ENCODE measurements around the gene TCF19. TPM values are rescaled to one million over a fixed set of nuclear protein-coding genes. Genes with fewer than 3 reads are reported as not detected.

TCF19 gene
- polyA plus RNA-seq, 2 of the 4 experiments (the other 2 are of a cell fraction): 7.4 to 11.2 TPM

DNA sequence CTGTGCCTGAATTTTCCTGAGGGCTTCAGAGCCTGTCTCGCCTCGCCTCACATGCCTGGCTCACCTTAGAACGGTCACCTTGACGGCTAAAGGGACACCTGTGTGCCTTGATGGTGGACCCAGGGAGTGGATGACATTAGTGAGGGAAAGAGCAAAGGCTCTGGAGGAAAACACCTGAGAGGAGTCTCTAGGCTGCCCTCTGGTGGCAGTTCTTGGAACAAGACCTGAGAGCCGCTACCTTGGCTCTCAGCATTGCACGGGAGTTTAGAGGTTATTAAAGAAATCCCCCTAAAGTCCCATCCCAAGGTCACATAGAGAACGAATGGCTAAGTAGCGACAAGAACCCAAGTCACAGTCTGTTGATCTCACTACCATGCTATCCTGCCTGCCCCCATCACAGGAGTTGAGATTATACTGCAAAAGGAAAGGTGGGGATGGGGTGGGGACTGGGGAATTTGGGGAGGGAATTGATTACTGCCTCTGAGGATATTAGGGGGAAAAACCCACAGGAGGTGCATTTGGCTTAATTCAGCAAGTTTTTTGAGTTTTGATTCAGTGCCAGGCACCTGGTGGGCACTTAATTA lies 30.2 kb upstream of the TCF19 start:
- TF ChIP-seq RAD21 (conservative IDR thresholded peaks at IDR 0.05 in 1 of 2, IDR thresholded peaks at IDR 0.05 in 1 of 2): peak; percentile 42 to 51; a peak in 3 of 5 replicates
- TF ChIP-seq, protein P1, sequence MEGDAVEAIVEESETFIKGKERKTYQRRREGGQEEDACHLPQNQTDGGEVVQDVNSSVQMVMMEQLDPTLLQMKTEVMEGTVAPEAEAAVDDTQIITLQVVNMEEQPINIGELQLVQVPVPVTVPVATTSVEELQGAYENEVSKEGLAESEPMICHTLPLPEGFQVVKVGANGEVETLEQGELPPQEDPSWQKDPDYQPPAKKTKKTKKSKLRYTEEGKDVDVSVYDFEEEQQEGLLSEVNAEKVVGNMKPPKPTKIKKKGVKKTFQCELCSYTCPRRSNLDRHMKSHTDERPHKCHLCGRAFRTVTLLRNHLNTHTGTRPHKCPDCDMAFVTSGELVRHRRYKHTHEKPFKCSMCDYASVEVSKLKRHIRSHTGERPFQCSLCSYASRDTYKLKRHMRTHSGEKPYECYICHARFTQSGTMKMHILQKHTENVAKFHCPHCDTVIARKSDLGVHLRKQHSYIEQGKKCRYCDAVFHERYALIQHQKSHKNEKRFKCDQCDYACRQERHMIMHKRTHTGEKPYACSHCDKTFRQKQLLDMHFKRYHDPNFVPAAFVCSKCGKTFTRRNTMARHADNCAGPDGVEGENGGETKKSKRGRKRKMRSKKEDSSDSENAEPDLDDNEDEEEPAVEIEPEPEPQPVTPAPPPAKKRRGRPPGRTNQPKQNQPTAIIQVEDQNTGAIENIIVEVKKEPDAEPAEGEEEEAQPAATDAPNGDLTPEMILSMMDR (IDR thresholded peaks at IDR 0.05): peak; percentile 63
- no peak for TF ChIP-seq FOXS1 (CRISPR knock-in tag; IDR thresholded peaks at IDR 0.05)
- no peak for TF ChIP-seq MYC (IDR thresholded peaks at IDR 0.05; ENCODE audit: borderline replicate concordance, low read length)
- no peak for TF ChIP-seq POLR2A (IDR thresholded peaks at IDR 0.05; ENCODE audit: low read length)
- peak; percentile 42 for TF ChIP-seq SMC3 (IDR thresholded peaks at IDR 0.05)
- TF ChIP-seq, protein P2, sequence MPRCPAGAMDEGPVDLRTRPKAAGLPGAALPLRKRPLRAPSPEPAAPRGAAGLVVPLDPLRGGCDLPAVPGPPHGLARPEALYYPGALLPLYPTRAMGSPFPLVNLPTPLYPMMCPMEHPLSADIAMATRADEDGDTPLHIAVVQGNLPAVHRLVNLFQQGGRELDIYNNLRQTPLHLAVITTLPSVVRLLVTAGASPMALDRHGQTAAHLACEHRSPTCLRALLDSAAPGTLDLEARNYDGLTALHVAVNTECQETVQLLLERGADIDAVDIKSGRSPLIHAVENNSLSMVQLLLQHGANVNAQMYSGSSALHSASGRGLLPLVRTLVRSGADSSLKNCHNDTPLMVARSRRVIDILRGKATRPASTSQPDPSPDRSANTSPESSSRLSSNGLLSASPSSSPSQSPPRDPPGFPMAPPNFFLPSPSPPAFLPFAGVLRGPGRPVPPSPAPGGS (IDR thresholded peaks at IDR 0.05): no peak
- no peak for TF ChIP-seq RARB (CRISPR knock-in tag; IDR thresholded peaks at IDR 0.05)
- no peak for TF ChIP-seq ESRRA (IDR thresholded peaks at IDR 0.05; ENCODE audit: borderline replicate concordance, low read length)
- TF ChIP-seq EHMT2 (IDR thresholded peaks at IDR 0.05; ENCODE audit: low read depth): no peak
- CTCF ChIA-PET: interaction anchor here (0.6 to 7.0 kb wide), 27 partner anchors 7 to 744 kb away, joined by 3 to 46 read pairs (median 4); partner anchors contain the start of genes PSORS1C1, PSORS1C2 and VARS2
- DNase-seq (ENCODE audit: low read depth in 1 of 2, low spot score in 1 of 2) (peak; percentile 37 to 39), FAIRE-seq (no peak), ATAC-seq (peak in 1 of 2 experiments; percentile 71; a peak in 4 of 6 replicates)
- Histone ChIP-seq H3K4me3 (no peak overlapping the region), H3K4me1 (peaks cover 23% of the 10 kb centered on the region), H3K27ac (no peak overlapping the region), H3K9me3 (no peaks in the 10 kb centered on the region), H3K4me2 (no peak overlapping the region)
- POLR2A ChIA-PET: no interaction called here
- WGBS (ENCODE audit: missing lambda C conversion rate): 2% methylated on average over 8 of the region's 8 CpGs

DNA sequence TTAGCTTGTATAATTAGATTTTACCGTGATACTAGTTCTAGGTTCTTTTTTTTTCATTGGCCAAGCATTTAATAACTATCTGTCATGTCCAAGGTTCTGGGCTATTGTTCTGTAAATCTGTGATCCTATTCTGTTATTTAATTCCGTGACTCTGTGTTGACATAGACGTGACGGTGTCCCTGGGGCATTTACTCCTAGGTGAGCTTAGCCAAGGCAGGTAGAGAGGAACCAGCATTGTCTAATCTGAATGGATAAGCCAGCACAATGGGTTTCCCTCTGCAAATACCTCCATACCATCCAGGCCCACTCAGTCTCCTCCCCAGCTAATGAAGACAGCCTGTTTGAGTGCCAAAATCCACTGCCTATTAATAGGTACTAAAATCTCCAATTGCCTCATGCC lies 29.3 kb upstream of the TCF19 start:
- CTCF ChIA-PET: interaction anchor here (0.6 to 7.0 kb wide), 25 partner anchors 8 to 352 kb away, joined by 3 to 46 read pairs (median 4); partner anchors contain the start of genes PSORS1C1, PSORS1C2 and VARS2
- TF ChIP-seq RARB (CRISPR knock-in tag; IDR thresholded peaks at IDR 0.05) (no peak), EHMT2 (IDR thresholded peaks at IDR 0.05; ENCODE audit: low read depth) (no peak)
- TF ChIP-seq, protein P1 (IDR thresholded peaks at IDR 0.05): no peak
- peaks cover 19% of the 10 kb centered on the region for H3K4me1 ChIP-seq
- no peak overlapping the region for H3K4me3 ChIP-seq
- 42% methylated on average over 4 of the region's 4 CpGs for WGBS (ENCODE audit: missing lambda C conversion rate)
- no peak for FAIRE-seq
- H3K9me3 ChIP-seq: no peaks in the 10 kb centered on the region
- POLR2A ChIA-PET: no interaction called here
- ATAC-seq: no peak
- no peak for DNase-seq (ENCODE audit: low read depth in 1 of 2, low spot score in 1 of 2)
- no peak overlapping the region for H3K4me2 ChIP-seq
- no peak overlapping the region for H3K27ac ChIP-seq

DNA sequence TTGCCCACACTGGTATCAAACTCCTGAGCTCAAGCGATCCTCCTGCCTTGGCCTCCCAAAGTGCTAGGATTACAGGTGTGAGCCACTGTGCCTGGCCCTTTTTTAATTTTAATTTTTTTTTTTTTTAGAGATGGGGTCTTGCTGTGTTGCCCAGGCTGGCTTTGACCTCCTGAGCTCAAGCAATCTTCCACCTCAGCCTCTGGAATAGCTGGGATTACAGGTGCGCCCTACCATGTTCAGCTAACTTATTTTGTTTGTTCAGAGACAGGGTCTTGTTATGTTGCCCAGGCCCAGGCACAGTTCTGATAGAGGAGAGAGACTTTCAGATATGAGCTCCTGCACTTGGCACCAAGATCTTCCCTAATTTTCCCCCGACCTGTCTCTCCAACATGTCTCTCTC lies 27.6 kb upstream of the TCF19 start:
- WGBS (ENCODE audit: missing lambda C conversion rate): 78% methylated on average over 3 of the region's 3 CpGs
- H3K27ac ChIP-seq: no peak overlapping the region
- ChIA-PET POLR2A (no interaction called here), CTCF (interaction anchor here (1.0 to 7.0 kb wide), 9 partner anchors 10 to 236 kb away, joined by 3 to 46 read pairs (median 4); no protein-coding TSS in a partner anchor)
- no peaks in the 10 kb centered on the region for H3K9me3 ChIP-seq
- FAIRE-seq (no peak), ATAC-seq (no peak), DNase-seq (ENCODE audit: low read depth in 1 of 2, low spot score in 1 of 2) (no peak)
- TF ChIP-seq NFE2L2 (conservative IDR thresholded peaks at IDR 0.05; ENCODE audit: low read length) (no peak), MAZ (IDR thresholded peaks at IDR 0.05; ENCODE audit: borderline replicate concordance, low read depth, low read length) (no peak), ESRRA (IDR thresholded peaks at IDR 0.05; ENCODE audit: borderline replicate concordance, low read length) (no peak), ZNF302 (CRISPR knock-in tag; IDR thresholded peaks at IDR 0.05) (no peak), HOXB5 (CRISPR knock-in tag; IDR thresholded peaks at IDR 0.05) (no peak), CBX8 (IDR thresholded peaks at IDR 0.05) (no peak), RFX5 (IDR thresholded peaks at IDR 0.05) (no peak), KDM1A (IDR thresholded peaks at IDR 0.05; ENCODE audit: low read depth) (no peak), TP53 (CRISPR knock-in tag; IDR thresholded peaks at IDR 0.05) (no peak), POLR2A (IDR thresholded peaks at IDR 0.05; ENCODE audit: low read length) (no peak), SREBF2 (IDR thresholded peaks at IDR 0.05) (no peak)
- TF ChIP-seq, protein P1 (IDR thresholded peaks at IDR 0.05): no peak
- H3K4me2 ChIP-seq: no peak overlapping the region
- peaks cover 9% of the 10 kb centered on the region for H3K4me1 ChIP-seq
- H3K4me3 ChIP-seq: no peak overlapping the region

Data from A549 (cell line).